ENCODE data around the gene DIPK1C. TPM values are rescaled to one million over a fixed set of nuclear protein-coding genes. Genes with fewer than 3 reads are reported as not detected.

DIPK1C gene
- total RNA-seq, 1 experiment from 2014 or later = not detected

DNA sequence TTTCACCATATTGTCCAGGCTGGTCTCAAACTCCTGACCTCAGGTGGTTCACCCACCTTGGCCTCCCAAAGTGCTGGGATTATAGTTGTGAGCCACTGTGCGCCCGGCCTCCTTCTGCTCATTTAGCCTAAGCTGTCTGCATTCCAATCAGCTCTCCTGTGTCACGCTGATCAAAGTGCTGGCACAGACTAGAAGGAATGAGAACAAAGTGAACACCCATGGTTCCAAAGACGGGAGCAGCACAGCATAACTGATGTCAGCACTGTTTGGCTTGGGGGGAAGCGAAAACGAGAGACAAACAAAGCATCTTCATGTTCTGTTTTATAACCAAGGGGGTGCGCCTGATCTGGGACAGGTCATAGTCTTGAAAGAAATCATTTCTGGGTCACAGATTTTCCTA lies 43.3 kb downstream of the DIPK1C start:
- Mint-ChIP-seq H3K27me3 (ENCODE audit: low read depth) (peaks cover 3% of the 10 kb centered on the region), H3K27ac (no peak overlapping the region), H3K4me1 (peaks cover 19% of the 10 kb centered on the region), H3K36me3 (no peaks in the 10 kb centered on the region), H3K9me3 (no peaks in the 10 kb centered on the region), H3K4me3 (no peak overlapping the region)
- POLR2A ChIA-PET = no interaction called here
- TF ChIP-seq, protein P1, sequence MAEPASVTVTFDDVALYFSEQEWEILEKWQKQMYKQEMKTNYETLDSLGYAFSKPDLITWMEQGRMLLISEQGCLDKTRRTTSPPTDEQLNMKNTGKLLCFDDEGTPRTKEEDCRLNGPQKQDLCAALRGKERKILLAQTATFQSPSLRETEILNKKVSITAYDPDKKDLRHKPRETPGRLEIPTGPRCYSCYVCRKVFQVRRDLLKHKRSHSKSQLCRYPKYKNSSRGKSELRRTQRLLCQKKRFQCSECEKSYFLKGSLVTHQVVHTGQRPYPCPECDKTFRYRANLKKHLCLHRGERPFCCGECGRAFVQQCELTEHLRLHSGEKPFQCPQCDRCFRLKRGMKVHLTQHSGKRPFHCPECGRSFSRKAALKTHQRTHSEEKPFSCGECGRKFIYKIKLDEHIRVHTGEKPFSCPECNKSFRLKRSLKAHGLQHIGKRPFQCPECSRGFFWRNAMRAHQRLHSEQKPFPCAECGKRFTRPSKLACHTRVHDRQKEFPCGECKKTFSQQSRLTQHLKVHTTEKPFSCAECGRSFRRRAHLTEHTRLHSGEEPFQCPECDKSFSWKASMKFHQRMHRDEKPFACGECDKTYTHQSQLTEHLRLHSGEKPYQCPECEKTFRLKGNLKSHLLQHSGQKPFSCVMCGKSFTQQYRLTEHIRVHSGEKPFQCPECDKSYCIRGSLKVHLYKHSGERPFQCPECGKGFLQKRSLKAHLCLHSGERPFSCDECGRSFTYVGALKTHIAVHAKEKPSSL (CRISPR knock-in tag; conservative IDR thresholded peaks at IDR 0.05) = no peak
- TF ChIP-seq, protein P2, sequence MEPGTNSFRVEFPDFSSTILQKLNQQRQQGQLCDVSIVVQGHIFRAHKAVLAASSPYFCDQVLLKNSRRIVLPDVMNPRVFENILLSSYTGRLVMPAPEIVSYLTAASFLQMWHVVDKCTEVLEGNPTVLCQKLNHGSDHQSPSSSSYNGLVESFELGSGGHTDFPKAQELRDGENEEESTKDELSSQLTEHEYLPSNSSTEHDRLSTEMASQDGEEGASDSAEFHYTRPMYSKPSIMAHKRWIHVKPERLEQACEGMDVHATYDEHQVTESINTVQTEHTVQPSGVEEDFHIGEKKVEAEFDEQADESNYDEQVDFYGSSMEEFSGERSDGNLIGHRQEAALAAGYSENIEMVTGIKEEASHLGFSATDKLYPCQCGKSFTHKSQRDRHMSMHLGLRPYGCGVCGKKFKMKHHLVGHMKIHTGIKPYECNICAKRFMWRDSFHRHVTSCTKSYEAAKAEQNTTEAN (CRISPR knock-in tag; IDR thresholded peaks at IDR 0.05) = no peak
- TF ChIP-seq ZNF232 (CRISPR knock-in tag; IDR thresholded peaks at IDR 0.05) (no peak), FOXP1 (CRISPR knock-in tag; IDR thresholded peaks at IDR 0.05; ENCODE audit: borderline replicate concordance) (no peak), HMGA2 (CRISPR knock-in tag; IDR thresholded peaks at IDR 0.05) (no peak), ZNF423 (CRISPR knock-in tag; IDR thresholded peaks at IDR 0.05) (no peak), FOXK1 (CRISPR knock-in tag; IDR thresholded peaks at IDR 0.05) (no peak)
- TF ChIP-seq, protein P3, sequence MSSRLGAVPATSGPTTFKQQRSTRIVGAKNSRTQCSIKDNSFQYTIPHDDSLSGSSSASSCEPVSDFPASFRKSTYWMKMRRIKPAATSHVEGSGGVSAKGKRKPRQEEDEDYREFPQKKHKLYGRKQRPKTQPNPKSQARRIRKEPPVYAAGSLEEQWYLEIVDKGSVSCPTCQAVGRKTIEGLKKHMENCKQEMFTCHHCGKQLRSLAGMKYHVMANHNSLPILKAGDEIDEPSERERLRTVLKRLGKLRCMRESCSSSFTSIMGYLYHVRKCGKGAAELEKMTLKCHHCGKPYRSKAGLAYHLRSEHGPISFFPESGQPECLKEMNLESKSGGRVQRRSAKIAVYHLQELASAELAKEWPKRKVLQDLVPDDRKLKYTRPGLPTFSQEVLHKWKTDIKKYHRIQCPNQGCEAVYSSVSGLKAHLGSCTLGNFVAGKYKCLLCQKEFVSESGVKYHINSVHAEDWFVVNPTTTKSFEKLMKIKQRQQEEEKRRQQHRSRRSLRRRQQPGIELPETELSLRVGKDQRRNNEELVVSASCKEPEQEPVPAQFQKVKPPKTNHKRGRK (CRISPR knock-in tag; IDR thresholded peaks at IDR 0.05; ENCODE audit: borderline replicate concordance) = no peak
- no peak for DNase-seq (ENCODE audit: low spot score)
- no peak for ATAC-seq
- CTCF ChIA-PET = no interaction called here

DNA sequence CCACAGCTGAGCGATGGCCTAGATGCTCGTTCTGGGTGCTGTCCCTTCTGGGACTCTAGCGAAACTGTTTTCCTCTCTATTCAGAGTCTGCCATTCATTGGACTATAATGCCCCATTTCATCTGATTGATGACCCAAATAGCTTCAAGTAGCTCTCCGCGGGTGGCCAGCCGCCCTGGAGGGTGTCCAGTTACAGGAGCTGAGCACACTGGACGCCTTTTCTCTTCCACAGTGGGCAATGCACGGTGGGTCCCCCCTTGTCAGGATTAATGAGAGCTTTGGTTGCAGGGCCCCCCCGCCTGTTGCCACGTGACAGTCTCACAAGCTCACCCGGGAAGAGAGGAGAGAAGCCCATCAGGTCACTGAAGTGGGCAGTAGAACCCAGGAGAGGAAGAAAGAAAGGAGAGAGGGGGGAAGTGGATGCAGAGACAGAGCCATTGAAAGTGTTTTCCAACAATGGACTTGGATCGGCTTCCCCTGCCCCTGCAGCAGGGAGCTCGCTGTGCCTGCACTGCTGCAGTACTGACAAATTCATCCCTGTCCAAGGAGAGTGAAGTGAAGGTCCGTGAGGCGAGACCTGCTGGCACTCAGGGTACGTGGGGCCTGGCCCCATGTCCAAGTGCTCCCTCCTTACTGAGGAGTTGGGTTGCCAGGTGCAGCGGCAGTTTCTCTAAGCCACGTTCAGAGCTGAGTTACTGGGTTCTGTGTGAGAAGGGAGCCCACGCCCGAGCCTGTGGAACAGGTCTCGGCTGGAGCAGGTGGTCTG lies 44.8 kb downstream of the DIPK1C start:
- Mint-ChIP-seq H3K4me1 (peaks cover 9% of the 10 kb centered on the region), H3K27me3 (ENCODE audit: low read depth) (peaks cover 3% of the 10 kb centered on the region; the same call in 1 of the 2 replicates), H3K9me3 (no peaks in the 10 kb centered on the region), H3K4me3 (no peak overlapping the region), H3K36me3 (no peaks in the 10 kb centered on the region), H3K27ac (no peak overlapping the region)
- CTCF ChIA-PET = interaction anchor here (1.3 kb wide), 1 partner anchor 48 kb away, joined by 4 read pairs; no protein-coding TSS in a partner anchor
- ATAC-seq (peak; percentile 27), DNase-seq (ENCODE audit: low spot score) (peak; percentile 26)
- POLR2A ChIA-PET = no interaction called here
- TF ChIP-seq EMX1 (CRISPR knock-in tag; IDR thresholded peaks at IDR 0.05) = no peak
- TF ChIP-seq, protein P4, sequence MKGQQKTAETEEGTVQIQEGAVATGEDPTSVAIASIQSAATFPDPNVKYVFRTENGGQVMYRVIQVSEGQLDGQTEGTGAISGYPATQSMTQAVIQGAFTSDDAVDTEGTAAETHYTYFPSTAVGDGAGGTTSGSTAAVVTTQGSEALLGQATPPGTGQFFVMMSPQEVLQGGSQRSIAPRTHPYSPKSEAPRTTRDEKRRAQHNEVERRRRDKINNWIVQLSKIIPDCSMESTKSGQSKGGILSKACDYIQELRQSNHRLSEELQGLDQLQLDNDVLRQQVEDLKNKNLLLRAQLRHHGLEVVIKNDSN (CRISPR knock-in tag; IDR thresholded peaks at IDR 0.05) = 0 out of 2 replicates have a peak, but pooled peaks have one; percentile 16

DNA sequence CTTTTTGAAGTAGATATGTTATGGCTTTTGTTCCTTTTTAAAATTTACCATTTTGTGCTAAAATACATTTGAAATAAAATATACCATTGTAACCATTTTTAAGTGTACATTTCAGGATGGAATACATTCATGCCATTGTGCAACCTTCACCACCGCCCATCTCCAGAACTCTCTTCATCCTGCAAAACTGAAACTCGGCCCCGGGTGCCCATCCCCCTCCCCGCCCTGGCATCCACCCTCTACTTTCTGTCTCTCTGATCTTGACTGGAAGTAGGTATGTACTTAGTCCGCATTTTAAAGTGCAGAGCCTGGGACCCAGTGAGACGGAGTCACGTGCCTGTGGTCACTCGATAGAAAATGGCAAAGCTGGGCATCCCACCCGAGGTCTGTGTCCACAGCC lies 45.6 kb downstream of the DIPK1C start:
- POLR2A ChIA-PET = no interaction called here
- TF ChIP-seq ZNF263 (CRISPR knock-in tag; IDR thresholded peaks at IDR 0.05; ENCODE audit: low read depth) (no peak), EMX1 (CRISPR knock-in tag; IDR thresholded peaks at IDR 0.05) (no peak), NFATC4 (CRISPR knock-in tag; IDR thresholded peaks at IDR 0.05) (no peak), ZNF671 (CRISPR knock-in tag; IDR thresholded peaks at IDR 0.05) (no peak), CREB1 (CRISPR knock-in tag; IDR thresholded peaks at IDR 0.05) (no peak), JUN (CRISPR knock-in tag; IDR thresholded peaks at IDR 0.05) (no peak)
- TF ChIP-seq, protein P5, sequence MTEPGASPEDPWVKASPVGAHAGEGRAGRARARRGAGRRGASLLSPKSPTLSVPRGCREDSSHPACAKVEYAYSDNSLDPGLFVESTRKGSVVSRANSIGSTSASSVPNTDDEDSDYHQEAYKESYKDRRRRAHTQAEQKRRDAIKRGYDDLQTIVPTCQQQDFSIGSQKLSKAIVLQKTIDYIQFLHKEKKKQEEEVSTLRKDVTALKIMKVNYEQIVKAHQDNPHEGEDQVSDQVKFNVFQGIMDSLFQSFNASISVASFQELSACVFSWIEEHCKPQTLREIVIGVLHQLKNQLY (CRISPR knock-in tag; IDR thresholded peaks at IDR 0.05) = no peak
- TF ChIP-seq, protein P6, sequence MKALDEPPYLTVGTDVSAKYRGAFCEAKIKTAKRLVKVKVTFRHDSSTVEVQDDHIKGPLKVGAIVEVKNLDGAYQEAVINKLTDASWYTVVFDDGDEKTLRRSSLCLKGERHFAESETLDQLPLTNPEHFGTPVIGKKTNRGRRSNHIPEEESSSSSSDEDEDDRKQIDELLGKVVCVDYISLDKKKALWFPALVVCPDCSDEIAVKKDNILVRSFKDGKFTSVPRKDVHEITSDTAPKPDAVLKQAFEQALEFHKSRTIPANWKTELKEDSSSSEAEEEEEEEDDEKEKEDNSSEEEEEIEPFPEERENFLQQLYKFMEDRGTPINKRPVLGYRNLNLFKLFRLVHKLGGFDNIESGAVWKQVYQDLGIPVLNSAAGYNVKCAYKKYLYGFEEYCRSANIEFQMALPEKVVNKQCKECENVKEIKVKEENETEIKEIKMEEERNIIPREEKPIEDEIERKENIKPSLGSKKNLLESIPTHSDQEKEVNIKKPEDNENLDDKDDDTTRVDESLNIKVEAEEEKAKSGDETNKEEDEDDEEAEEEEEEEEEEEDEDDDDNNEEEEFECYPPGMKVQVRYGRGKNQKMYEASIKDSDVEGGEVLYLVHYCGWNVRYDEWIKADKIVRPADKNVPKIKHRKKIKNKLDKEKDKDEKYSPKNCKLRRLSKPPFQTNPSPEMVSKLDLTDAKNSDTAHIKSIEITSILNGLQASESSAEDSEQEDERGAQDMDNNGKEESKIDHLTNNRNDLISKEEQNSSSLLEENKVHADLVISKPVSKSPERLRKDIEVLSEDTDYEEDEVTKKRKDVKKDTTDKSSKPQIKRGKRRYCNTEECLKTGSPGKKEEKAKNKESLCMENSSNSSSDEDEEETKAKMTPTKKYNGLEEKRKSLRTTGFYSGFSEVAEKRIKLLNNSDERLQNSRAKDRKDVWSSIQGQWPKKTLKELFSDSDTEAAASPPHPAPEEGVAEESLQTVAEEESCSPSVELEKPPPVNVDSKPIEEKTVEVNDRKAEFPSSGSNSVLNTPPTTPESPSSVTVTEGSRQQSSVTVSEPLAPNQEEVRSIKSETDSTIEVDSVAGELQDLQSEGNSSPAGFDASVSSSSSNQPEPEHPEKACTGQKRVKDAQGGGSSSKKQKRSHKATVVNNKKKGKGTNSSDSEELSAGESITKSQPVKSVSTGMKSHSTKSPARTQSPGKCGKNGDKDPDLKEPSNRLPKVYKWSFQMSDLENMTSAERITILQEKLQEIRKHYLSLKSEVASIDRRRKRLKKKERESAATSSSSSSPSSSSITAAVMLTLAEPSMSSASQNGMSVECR (CRISPR knock-in tag; IDR thresholded peaks at IDR 0.05; ENCODE audit: borderline replicate concordance) = no peak
- TF ChIP-seq, protein P1 (CRISPR knock-in tag; conservative IDR thresholded peaks at IDR 0.05) = no peak

More for the DNA sequence above, 45.6 kb downstream of the DIPK1C start:
- Mint-ChIP-seq H3K4me1 (peaks cover 9% of the 10 kb centered on the region), H3K36me3 (no peaks in the 10 kb centered on the region), H3K27ac (no peak overlapping the region; the same call in 1 of the 2 replicates), H3K27me3 (ENCODE audit: low read depth) (peaks cover 3% of the 10 kb centered on the region; the same call in 1 of the 2 replicates), H3K9me3 (no peaks in the 10 kb centered on the region), H3K4me3 (no peak overlapping the region)
- ATAC-seq = no peak
- CTCF ChIA-PET = interaction anchor here (1.3 kb wide), 1 partner anchor 48 kb away, joined by 4 read pairs; no protein-coding TSS in a partner anchor
- no peak for DNase-seq (ENCODE audit: low spot score)
